ENCODE data around the gene ITPA. TPM values are rescaled to one million over a fixed set of nuclear protein-coding genes. Genes with fewer than 3 reads are reported as not detected.

Gene ITPA
- total RNA-seq, 1 donor: 26.2 TPM

- H3K4me3 ChIP-seq (ENCODE audit: low read depth, low read length): no peak overlapping the region
- no peak for DNase-seq (ENCODE audit: low read depth)
- TF ChIP-seq, protein P1, sequence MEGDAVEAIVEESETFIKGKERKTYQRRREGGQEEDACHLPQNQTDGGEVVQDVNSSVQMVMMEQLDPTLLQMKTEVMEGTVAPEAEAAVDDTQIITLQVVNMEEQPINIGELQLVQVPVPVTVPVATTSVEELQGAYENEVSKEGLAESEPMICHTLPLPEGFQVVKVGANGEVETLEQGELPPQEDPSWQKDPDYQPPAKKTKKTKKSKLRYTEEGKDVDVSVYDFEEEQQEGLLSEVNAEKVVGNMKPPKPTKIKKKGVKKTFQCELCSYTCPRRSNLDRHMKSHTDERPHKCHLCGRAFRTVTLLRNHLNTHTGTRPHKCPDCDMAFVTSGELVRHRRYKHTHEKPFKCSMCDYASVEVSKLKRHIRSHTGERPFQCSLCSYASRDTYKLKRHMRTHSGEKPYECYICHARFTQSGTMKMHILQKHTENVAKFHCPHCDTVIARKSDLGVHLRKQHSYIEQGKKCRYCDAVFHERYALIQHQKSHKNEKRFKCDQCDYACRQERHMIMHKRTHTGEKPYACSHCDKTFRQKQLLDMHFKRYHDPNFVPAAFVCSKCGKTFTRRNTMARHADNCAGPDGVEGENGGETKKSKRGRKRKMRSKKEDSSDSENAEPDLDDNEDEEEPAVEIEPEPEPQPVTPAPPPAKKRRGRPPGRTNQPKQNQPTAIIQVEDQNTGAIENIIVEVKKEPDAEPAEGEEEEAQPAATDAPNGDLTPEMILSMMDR (IDR thresholded peaks at IDR 0.05; ENCODE audit: insufficient read depth, low read length): no peak
Measured at GRCh38 chr20:3193806-3194616, 15.3 kb upstream of the ITPA start.

DNA sequence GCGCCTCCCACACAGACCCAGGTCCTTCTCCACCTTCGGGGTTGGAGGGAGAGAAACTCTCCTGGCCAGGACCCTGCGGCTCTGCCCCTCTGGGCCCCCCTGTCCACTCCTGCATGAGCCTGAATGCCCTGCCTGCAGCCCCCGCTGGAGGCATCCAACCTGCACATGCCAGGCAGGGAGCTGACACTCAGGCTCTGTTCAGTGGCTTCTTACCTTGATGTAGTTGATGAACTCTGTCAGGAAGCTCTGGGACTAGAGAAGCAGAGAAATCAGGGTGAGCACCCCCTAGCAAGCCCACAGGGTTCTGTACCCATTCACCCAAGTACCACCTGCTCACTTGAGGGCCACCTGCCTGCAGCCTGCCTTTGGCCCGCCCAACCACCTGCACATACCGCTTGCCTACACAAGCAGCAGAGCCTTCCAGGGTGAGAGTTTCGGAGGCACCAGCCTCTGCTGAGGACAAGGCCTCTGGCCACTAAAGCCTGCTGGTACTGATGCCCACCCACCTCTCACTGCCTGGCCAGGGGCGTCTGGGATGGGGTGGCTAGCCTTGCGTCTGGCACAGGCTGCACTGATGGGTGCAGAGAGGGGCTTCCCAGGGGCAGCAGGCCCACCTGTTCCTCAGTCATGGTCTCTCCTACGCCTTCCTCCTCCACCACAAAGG, 14.5 kb upstream of the ITPA start:
- DNase-seq (ENCODE audit: low read depth): no peak
- TF ChIP-seq, protein P1 (IDR thresholded peaks at IDR 0.05; ENCODE audit: insufficient read depth, low read length): no peak
- no peak overlapping the region for H3K4me3 ChIP-seq (ENCODE audit: low read depth, low read length)

DNA sequence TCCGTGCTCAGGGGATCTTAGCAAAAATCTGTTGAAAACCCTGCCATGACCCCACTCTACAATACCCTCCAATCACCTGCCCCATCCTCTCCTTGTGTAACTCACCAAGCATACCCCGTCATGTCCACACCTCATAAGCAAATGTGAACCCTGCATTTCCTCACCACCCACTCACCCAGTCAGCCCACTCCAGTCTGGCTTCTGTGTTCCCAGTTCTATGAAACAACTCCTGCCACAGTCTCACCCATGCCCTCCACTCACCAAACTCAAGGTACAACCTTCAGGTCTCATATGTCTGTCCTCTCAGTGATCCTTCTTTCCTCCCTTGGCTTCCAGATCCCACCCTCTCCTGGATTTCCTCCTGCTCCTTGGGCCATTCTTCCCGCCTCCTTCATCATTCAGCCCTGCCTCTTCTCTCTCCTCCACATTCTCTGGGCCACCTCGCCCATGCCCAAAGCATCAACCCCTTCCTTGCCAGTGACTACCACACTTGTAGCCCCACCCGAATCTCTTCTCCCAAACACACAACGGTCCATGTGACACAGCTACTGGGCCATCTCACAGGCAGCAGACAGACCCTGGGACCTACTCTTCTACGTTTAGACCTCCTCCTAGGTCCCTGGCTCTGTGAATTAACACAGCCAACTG, 13.6 kb upstream of the ITPA start:
- TF ChIP-seq, protein P1 (IDR thresholded peaks at IDR 0.05; ENCODE audit: insufficient read depth, low read length): no peak
- H3K4me3 ChIP-seq (ENCODE audit: low read depth, low read length): no peak overlapping the region
- DNase-seq (ENCODE audit: low read depth): no peak

- DNase-seq (ENCODE audit: low read depth): no peak
- no peak overlapping the region for H3K4me3 ChIP-seq (ENCODE audit: low read depth, low read length)
- TF ChIP-seq, protein P1 (IDR thresholded peaks at IDR 0.05; ENCODE audit: insufficient read depth, low read length): no peak
Measured at GRCh38 chr20:3199206-3199605, 10.1 kb upstream of the ITPA start.

DNA sequence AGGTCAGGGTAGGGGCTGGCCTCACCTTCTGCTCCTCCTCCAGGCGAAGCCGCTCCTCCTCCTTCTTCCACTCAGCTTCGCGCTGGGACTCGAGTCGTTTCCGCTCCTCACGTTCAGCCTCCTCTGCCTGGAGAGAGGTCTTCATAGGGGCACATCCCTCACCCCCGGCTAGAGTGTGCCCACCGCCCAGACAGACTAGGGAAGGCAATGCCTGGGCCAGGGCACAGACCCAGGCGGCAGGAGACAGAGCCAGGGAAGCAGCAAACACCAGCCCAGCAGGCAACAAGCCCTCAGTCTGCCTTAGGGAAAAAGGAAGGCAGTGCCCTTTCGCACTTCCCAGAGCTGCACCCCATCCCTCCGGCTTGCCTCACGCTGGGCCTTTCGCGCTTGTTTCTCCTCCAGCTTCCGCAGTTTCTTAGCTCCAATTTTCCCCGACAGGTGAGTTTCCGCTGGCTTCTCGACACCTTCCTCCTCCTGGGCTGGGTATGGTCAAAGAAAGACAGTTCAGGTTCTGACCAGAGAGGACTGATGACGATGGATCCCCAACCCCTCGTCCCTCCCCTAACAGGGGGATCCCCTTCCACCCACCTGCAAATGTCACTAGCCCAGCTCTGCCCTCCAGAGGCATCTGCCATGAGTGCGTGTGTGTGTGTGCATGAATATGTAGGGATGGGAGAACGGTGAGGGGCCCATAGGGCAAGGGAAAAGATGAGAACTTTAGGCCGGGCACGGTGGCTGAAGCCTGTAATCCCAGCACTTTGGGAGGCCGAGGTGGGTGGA, 9.1 kb upstream of the ITPA start:
- no peak overlapping the region for H3K4me3 ChIP-seq (ENCODE audit: low read depth, low read length)
- TF ChIP-seq, protein P1 (IDR thresholded peaks at IDR 0.05; ENCODE audit: insufficient read depth, low read length): no peak
- DNase-seq (ENCODE audit: low read depth): no peak

GRCh38 chr20:3202965-3203314, 6.4 kb upstream of the ITPA start:
- DNase-seq (ENCODE audit: low read depth): no peak
- peak overlapping the region; percentile 79 for H3K4me3 ChIP-seq (ENCODE audit: low read depth, low read length)
- TF ChIP-seq, protein P1 (IDR thresholded peaks at IDR 0.05; ENCODE audit: insufficient read depth, low read length): no peak
